ENCODE results near the gene CDA.
A peak's percentile ranks its signal among the peaks of the same experiment; 100 is the strongest.

Gene CDA

GRCh38 chr1:20587661-20588053, 1.2 kb upstream of the CDA start:
- H2AFZ ChIP-seq (ENCODE audit: low read length, unreplicated experiment), result no peak overlapping the region
- H3K4me3 ChIP-seq (ENCODE audit: low read depth, low read length), result no peak overlapping the region
- H3K79me2 ChIP-seq (ENCODE audit: control insufficient read depth, insufficient read depth, low read length, unreplicated experiment), result no peaks in the 10 kb centered on the region
- no peaks in the 10 kb centered on the region for H3K27me3 ChIP-seq (ENCODE audit: insufficient read depth, low read length)
- H3K27ac ChIP-seq (ENCODE audit: low read depth, low read length), result no peak overlapping the region
- peaks cover 15% of the 10 kb centered on the region for H3K4me1 ChIP-seq (ENCODE audit: control insufficient read depth, insufficient read depth, low read length, unreplicated experiment)
- H3K36me3 ChIP-seq (ENCODE audit: insufficient read depth, low read length), result no peaks in the 10 kb centered on the region

- Histone ChIP-seq H3K79me2 (ENCODE audit: control insufficient read depth, insufficient read depth, low read length, unreplicated experiment) (no peaks in the 10 kb centered on the region), H3K4me1 (ENCODE audit: control insufficient read depth, insufficient read depth, low read length, unreplicated experiment) (peaks cover 15% of the 10 kb centered on the region), H3K27me3 (ENCODE audit: insufficient read depth, low read length) (no peaks in the 10 kb centered on the region), H3K4me3 (ENCODE audit: low read depth, low read length) (no peak overlapping the region), H3K27ac (ENCODE audit: low read depth, low read length) (no peak overlapping the region), H3K36me3 (ENCODE audit: insufficient read depth, low read length) (no peaks in the 10 kb centered on the region), H2AFZ (ENCODE audit: low read length, unreplicated experiment) (no peak overlapping the region)
These were observed 708 bp downstream of the CDA start for GRCh38 chr1:20589331-20590278.

GRCh38 chr1:20590306-20590777, 1.4 kb downstream of the CDA start:
- H3K36me3 ChIP-seq (ENCODE audit: insufficient read depth, low read length), result no peaks in the 10 kb centered on the region
- no peak overlapping the region for H2AFZ ChIP-seq (ENCODE audit: low read length, unreplicated experiment)
- H3K27ac ChIP-seq (ENCODE audit: low read depth, low read length), result no peak overlapping the region
- no peak overlapping the region for H3K4me3 ChIP-seq (ENCODE audit: low read depth, low read length)
- no peaks in the 10 kb centered on the region for H3K79me2 ChIP-seq (ENCODE audit: control insufficient read depth, insufficient read depth, low read length, unreplicated experiment)
- no peaks in the 10 kb centered on the region for H3K27me3 ChIP-seq (ENCODE audit: insufficient read depth, low read length)
- peaks cover 15% of the 10 kb centered on the region for H3K4me1 ChIP-seq (ENCODE audit: control insufficient read depth, insufficient read depth, low read length, unreplicated experiment)

- Histone ChIP-seq H3K36me3 (ENCODE audit: insufficient read depth, low read length) (no peaks in the 10 kb centered on the region), H3K79me2 (ENCODE audit: control insufficient read depth, insufficient read depth, low read length, unreplicated experiment) (no peaks in the 10 kb centered on the region), H2AFZ (ENCODE audit: low read length, unreplicated experiment) (no peak overlapping the region), H3K4me1 (ENCODE audit: control insufficient read depth, insufficient read depth, low read length, unreplicated experiment) (peaks cover 15% of the 10 kb centered on the region), H3K27me3 (ENCODE audit: insufficient read depth, low read length) (no peaks in the 10 kb centered on the region), H3K27ac (ENCODE audit: low read depth, low read length) (no peak overlapping the region), H3K4me3 (ENCODE audit: low read depth, low read length) (no peak overlapping the region)
These were observed 4.9 kb downstream of the CDA start for GRCh38 chr1:20593756-20594155.

GRCh38 chr1:20594746-20595145, 5.8 kb downstream of the CDA start:
- Histone ChIP-seq H2AFZ (ENCODE audit: low read length, unreplicated experiment) (no peak overlapping the region), H3K36me3 (ENCODE audit: insufficient read depth, low read length) (no peaks in the 10 kb centered on the region), H3K4me1 (ENCODE audit: control insufficient read depth, insufficient read depth, low read length, unreplicated experiment) (peaks cover 11% of the 10 kb centered on the region), H3K4me3 (ENCODE audit: low read depth, low read length) (no peak overlapping the region), H3K79me2 (ENCODE audit: control insufficient read depth, insufficient read depth, low read length, unreplicated experiment) (no peaks in the 10 kb centered on the region), H3K27ac (ENCODE audit: low read depth, low read length) (no peak overlapping the region), H3K27me3 (ENCODE audit: insufficient read depth, low read length) (no peaks in the 10 kb centered on the region)

GRCh38 chr1:20596106-20596505, 7.2 kb downstream of the CDA start:
- H3K4me3 ChIP-seq (ENCODE audit: low read depth, low read length), result no peak overlapping the region
- H3K4me1 ChIP-seq (ENCODE audit: control insufficient read depth, insufficient read depth, low read length, unreplicated experiment), result peaks cover 13% of the 10 kb centered on the region
- no peaks in the 10 kb centered on the region for H3K36me3 ChIP-seq (ENCODE audit: insufficient read depth, low read length)
- H3K27ac ChIP-seq (ENCODE audit: low read depth, low read length), result no peak overlapping the region
- H2AFZ ChIP-seq (ENCODE audit: low read length, unreplicated experiment), result no peak overlapping the region
- H3K79me2 ChIP-seq (ENCODE audit: control insufficient read depth, insufficient read depth, low read length, unreplicated experiment), result no peaks in the 10 kb centered on the region
- no peaks in the 10 kb centered on the region for H3K27me3 ChIP-seq (ENCODE audit: insufficient read depth, low read length)

- H3K4me3 ChIP-seq (ENCODE audit: low read depth, low read length), result no peak overlapping the region
- H3K27me3 ChIP-seq (ENCODE audit: insufficient read depth, low read length), result no peaks in the 10 kb centered on the region
- no peak overlapping the region for H3K27ac ChIP-seq (ENCODE audit: low read depth, low read length)
- no peaks in the 10 kb centered on the region for H3K36me3 ChIP-seq (ENCODE audit: insufficient read depth, low read length)
- no peak overlapping the region for H2AFZ ChIP-seq (ENCODE audit: low read length, unreplicated experiment)
- H3K79me2 ChIP-seq (ENCODE audit: control insufficient read depth, insufficient read depth, low read length, unreplicated experiment), result no peaks in the 10 kb centered on the region
- peaks cover 28% of the 10 kb centered on the region for H3K4me1 ChIP-seq (ENCODE audit: control insufficient read depth, insufficient read depth, low read length, unreplicated experiment)
These were observed 8.8 kb downstream of the CDA start for GRCh38 chr1:20597650-20598049.

- Histone ChIP-seq H3K4me1 (ENCODE audit: control insufficient read depth, insufficient read depth, low read length, unreplicated experiment) (peaks cover 53% of the 10 kb centered on the region), H2AFZ (ENCODE audit: low read length, unreplicated experiment) (no peak overlapping the region), H3K79me2 (ENCODE audit: control insufficient read depth, insufficient read depth, low read length, unreplicated experiment) (no peaks in the 10 kb centered on the region), H3K4me3 (ENCODE audit: low read depth, low read length) (no peak overlapping the region), H3K27ac (ENCODE audit: low read depth, low read length) (no peak overlapping the region), H3K27me3 (ENCODE audit: insufficient read depth, low read length) (no peaks in the 10 kb centered on the region), H3K36me3 (ENCODE audit: insufficient read depth, low read length) (no peaks in the 10 kb centered on the region)
These were observed 11.3 kb downstream of the CDA start for GRCh38 chr1:20600156-20600555.

- peaks cover 53% of the 10 kb centered on the region for H3K4me1 ChIP-seq (ENCODE audit: control insufficient read depth, insufficient read depth, low read length, unreplicated experiment)
- H3K79me2 ChIP-seq (ENCODE audit: control insufficient read depth, insufficient read depth, low read length, unreplicated experiment), result no peaks in the 10 kb centered on the region
- H3K27ac ChIP-seq (ENCODE audit: low read depth, low read length), result peak overlapping the region; percentile 94
- no peaks in the 10 kb centered on the region for H3K36me3 ChIP-seq (ENCODE audit: insufficient read depth, low read length)
- 0 out of 2 replicates have a peak overlapping the region, but pooled peaks have one; percentile 17 for H3K4me3 ChIP-seq (ENCODE audit: low read depth, low read length)
- H3K27me3 ChIP-seq (ENCODE audit: insufficient read depth, low read length), result no peaks in the 10 kb centered on the region
- peak overlapping the region; percentile 59 for H2AFZ ChIP-seq (ENCODE audit: low read length, unreplicated experiment)
These were observed 12.4 kb downstream of the CDA start for GRCh38 chr1:20601129-20601825.

GRCh38 chr1:20602851-20603450, 14.1 kb downstream of the CDA start:
- peak overlapping the region; percentile 94 for H3K27ac ChIP-seq (ENCODE audit: low read depth, low read length)
- H3K4me3 ChIP-seq (ENCODE audit: low read depth, low read length), result no peak overlapping the region
- no peaks in the 10 kb centered on the region for H3K36me3 ChIP-seq (ENCODE audit: insufficient read depth, low read length)
- H2AFZ ChIP-seq (ENCODE audit: low read length, unreplicated experiment), result no peak overlapping the region
- H3K27me3 ChIP-seq (ENCODE audit: insufficient read depth, low read length), result no peaks in the 10 kb centered on the region
- peaks cover 57% of the 10 kb centered on the region for H3K4me1 ChIP-seq (ENCODE audit: control insufficient read depth, insufficient read depth, low read length, unreplicated experiment)
- no peaks in the 10 kb centered on the region for H3K79me2 ChIP-seq (ENCODE audit: control insufficient read depth, insufficient read depth, low read length, unreplicated experiment)
